GM21515 (cell line): ENCODE measurements around the gene PPIA.
"Not testable (repeated sequence)": the region's sequence is repeated elsewhere in the genome, so short reads cannot be mapped to it uniquely, and the experiment has no call there.

ENCODE experiments used
- ATAC-seq: cut with Tn5 transposase; IDR thresholded peaks from one replicate; pipeline ENCODE4 v1.9.1; 2021; ENCODE audit not compliant: unreplicated experiment

The PPIA gene

DNA sequence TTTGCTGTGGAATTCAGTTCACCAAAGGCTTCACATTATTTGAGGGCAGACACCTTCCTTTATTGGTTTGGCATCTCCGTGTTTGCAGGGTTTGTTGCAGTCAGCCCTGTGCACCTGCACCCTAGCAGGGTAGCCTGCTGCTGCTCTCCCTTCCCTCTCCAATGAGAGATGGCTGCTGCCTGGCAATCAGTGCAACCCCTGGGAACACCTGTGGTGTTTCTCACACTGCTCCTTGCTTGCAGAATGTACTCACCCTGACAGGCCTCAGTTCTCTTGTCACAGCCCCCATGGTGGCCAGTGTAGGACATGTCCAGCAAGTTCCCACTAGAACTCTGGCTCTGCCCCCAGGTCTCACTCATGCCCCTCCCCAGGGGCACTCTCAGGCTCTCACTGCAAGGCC, 12.1 kb upstream of the PPIA start:
- no peak for ATAC-seq

DNA sequence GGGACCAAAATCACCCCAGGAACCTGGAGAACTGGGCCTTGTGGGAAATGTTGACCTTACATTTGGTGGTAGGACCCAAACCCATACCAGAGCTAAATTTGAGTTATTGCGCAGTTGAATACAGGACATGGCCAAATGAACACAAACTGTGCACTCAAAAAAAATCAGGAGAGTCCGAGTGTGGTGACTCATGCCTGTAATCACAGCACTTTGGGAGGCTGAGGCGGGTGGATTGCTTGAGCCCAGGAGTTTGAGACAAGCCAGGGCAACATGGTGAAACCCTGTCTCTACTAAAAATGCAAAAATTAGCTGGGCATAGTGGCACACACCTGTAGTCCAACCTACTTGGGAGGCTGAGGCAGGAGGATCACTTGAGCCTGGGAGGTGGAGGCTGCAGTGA, 11.3 kb upstream of the PPIA start:
- ATAC-seq, result not testable (repeated sequence)

- ATAC-seq, result no peak
These were observed 9.4 kb upstream of the PPIA start for GRCh38 chr7:44787041-44787440.

DNA sequence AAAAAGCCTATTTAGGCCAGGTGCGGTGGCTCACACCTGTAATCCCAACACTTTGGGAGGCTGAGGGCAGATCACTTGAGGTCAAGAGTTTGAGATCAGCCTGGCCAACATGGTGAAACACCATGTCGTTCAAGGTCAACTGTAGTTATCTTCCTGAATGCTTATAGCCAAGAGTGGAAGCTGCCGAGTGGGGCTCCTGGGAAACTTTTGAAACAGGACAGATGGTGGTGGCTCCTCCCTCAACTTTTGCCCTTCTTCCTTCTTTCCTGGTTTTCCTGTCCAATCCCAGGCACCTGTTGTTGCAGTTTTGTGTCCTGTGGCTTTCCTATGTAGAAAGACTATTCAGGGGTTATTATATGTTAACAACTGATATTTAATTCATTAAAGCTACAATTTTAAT, 8.7 kb upstream of the PPIA start:
- no peak for ATAC-seq

GRCh38 chr7:44789990-44790389, 6.5 kb upstream of the PPIA start:
- ATAC-seq, result no peak

- no peak for ATAC-seq
These were observed 4.9 kb upstream of the PPIA start for GRCh38 chr7:44791278-44792219.

GRCh38 chr7:44793919-44794318, 2.6 kb upstream of the PPIA start:
- ATAC-seq, result no peak

DNA sequence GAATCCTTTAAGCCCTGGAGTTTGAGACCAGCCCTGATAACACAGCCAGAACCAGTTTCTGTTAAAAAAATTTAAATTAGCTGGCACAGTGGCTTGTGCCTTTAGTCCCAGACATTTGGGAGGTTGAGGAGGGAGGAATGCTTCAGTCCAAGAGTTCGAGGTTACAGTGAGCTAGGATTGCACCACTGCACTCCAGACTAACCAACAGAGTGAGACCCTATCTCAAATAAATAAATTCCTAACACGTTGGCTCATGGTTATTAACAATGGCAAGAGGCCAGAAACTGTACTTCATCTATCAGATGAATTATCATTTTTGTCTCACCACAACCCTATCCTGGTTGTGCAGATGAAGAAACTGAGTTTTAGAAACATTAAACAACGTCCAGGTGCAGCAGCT, 2.1 kb upstream of the PPIA start:
- no peak for ATAC-seq

DNA sequence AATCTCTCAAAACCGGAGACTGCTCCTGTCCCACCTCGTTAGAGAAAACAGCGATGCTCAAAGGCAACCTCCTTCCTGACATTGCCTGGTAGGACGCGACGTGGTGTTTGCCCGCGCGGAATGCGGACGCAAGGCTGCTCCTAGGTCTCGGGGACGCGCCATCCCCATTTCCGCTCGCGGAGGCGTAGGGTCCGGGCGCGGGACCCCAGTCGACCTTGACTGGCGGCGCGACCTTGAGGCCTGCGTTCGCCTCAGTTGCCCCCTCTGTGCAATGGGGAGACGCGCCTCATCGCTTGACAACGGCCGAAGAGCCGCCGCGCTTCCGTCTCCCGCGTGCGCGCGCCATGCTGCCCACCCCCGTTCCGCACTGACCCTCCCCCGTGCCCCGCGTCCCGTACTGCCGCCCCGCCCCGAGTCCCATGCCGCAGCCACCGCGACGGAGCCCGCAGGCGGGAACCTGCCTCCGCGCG, 412 bp upstream of the PPIA start:
- peak; percentile 20 for ATAC-seq

DNA sequence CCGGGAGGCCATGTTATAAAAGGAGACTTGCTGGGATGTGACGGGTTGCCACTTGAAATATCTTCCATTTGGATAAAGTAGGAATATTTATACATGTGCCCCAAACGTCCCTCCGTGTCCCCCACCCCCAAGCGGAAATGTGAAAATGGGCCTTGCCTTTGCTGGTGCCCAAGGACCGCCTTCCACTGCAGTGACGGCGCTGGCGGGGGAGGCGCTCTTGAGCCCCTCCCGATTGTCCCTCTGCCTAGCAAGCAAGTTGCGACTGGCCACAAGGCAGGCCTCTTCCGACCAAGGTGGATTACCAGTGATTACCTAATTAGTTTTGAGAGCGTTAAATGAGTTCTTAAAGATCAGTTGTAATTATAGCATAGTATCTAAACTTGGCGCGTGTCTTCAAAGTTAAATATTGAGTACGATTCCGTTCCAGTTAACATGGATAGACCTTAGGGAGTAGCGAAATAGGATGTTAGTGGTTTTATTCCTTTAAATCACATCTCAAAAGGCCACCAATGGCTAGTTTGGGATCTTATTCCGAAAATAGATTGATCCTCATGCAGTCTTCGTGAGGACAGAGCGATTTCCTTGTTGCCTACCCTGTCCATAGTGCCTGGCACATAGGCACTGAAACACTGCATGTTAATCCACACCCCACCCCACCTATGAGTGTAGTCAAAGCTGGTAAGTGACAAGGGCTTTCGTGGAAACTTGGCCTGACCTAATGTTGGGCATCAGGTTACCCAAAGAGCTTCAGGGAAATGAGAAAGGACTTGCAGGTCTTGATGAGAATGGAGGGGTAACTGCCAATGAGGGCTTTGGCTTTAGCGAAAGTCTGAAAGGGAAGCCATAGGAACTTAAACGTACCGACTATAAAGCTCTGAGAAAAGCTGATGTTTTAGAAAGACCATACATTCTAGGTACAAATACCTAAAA, 1.1 kb downstream of the PPIA start:
- ATAC-seq, result peak; percentile 49

DNA sequence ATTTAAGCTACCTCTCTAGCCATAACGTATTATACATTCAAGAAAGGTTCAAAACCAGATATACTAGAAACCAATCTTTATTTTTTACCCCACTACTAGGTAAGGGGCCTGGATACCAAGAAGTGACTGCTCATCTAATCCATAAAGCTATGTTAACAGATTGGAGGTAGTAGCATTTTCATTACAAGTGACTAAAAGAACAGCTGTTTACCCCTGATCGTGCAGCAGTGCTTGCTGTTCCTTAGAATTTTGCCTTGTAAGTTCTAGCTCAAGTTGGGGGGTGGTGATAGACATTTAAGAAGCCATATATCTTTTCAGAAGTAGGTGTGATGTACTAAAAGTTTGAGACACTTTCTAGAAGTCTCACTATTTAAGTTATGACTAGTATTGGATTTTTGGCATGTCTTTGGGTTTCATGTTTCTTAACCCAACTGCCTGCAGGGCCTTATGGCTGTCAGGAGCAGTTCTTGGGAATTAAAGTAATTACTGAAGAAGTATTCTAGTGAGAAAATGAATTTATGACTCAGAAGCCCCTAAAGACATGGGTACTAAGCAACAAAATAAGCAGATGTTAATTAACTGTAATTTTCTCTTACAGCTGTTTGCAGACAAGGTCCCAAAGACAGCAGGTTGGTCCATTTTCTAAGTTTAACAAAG, 2.3 kb downstream of the PPIA start:
- no peak for ATAC-seq

- ATAC-seq, result no peak
These were observed 3.5 kb downstream of the PPIA start for GRCh38 chr7:44799939-44800338.

DNA sequence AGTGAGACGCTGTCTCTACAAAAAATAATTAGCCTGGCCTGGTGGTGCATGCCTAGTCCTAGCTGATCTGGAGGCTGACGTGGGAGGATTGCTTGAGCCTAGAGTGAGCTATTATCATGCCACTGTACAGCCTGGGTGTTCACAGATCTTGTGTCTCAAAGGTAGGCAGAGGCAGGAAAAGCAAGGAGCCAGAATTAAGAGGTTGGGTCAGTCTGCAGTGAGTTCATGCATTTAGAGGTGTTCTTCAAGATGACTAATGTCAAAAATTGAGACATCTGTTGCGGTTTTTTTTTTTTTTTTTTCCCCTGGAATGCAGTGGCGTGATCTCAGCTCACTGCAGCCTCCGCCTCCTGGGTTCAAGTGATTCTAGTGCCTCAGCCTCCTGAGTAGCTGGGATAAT, 5.4 kb downstream of the PPIA start:
- ATAC-seq, result no peak

DNA sequence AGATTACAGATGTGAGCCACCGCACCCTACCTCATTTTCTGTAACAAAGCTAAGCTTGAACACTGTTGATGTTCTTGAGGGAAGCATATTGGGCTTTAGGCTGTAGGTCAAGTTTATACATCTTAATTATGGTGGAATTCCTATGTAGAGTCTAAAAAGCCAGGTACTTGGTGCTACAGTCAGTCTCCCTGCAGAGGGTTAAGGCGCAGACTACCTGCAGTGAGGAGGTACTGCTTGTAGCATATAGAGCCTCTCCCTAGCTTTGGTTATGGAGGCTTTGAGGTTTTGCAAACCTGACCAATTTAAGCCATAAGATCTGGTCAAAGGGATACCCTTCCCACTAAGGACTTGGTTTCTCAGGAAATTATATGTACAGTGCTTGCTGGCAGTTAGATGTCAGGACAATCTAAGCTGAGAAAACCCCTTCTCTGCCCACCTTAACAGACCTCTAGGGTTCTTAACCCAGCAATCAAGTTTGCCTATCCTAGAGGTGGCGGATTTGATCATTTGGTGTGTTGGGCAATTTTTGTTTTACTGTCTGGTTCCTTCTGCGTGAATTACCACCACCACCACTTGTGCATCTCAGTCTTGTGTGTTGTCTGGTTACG, 6.0 kb downstream of the PPIA start:
- ATAC-seq, result no peak

GRCh38 chr7:44803828-44804519, 7.5 kb downstream of the PPIA start:
- ATAC-seq, result not testable (repeated sequence)

GRCh38 chr7:44805950-44806349, 9.5 kb downstream of the PPIA start:
- no peak for ATAC-seq

DNA sequence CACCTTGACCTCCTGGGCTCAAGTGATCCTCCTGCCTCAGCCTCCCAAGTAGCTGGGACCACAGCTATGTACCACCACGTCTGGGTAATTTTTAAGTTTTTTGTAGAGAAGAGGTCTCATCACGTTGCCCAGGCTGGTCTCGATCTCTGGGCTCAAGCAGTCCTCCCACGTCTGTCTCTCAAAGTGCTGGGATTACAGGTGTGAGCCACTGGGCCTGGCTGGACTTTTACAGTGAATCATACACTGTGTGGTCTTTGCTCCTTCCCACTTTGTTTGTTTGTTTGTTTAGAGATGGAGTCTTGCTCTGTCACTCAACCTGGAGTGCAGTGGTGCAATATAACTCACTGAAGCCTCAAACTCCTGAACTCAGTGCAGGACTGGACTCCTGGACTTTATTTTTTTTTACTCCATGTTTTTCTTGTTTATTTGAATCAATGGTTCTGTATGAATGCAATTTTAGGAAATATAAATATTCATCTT, 12.5 kb downstream of the PPIA start:
- ATAC-seq, result no peak

- ATAC-seq, result no peak
These were observed 14.6 kb downstream of the PPIA start for GRCh38 chr7:44811093-44811492.

GRCh38 chr7:44811571-44811970, 15.1 kb downstream of the PPIA start:
- no peak for ATAC-seq

DNA sequence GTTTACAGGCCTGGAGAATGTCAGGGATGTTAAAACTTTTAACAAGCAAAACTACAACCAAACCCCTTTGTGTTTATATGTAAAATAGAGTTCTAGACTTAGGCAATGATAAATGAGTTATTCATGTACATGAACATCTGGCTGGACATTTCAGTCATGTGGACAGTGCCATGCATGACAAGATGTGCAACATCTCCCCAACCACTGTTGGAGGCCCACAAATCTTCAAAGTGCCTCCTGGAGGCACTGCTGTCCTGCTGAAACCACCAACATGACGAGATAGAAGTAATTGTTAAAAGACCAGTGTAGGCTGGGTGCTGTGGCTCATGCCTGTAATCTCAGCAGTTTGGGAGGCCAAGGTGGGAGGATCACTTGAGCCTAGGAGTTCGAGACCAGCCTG, 18.4 kb downstream of the PPIA start:
- ATAC-seq, result no peak
